Choroid plexus epithelial cell (primary cell): Measurements from ENCODE around the gene NWD2.

ENCODE experiments used
- DNase-seq: peaks from one replicate; pipeline ENCODE4 v3.0.0-alpha.2; 2010; ENCODE audit warnings: low read depth
- H3K4me3 ChIP-seq: 2 replicates; pipeline ENCODE4 v1.5.1; 2011; ENCODE audit warnings: low read depth, mild to moderate bottlenecking, control low read depth, low read length, moderate library complexity
- CTCF ChIP-seq: conservative IDR thresholded peaks from 2 replicates; pipeline ENCODE4 v1.5.1; 2011; ENCODE audit warnings: low read depth, mild to moderate bottlenecking, control low read depth, inconsistent platforms, low read length, moderate library complexity

The NWD2 gene

GRCh38 chr4:37243051-37243450 lies 1.5 kb upstream of the NWD2 start:
- no peak for DNase-seq
- no peak for TF ChIP-seq CTCF

GRCh38 chr4:37243722-37244582 lies 591 bp upstream of the NWD2 start:
- no peak overlapping the region for H3K4me3 ChIP-seq
- DNase-seq: no peak
- no peak for TF ChIP-seq CTCF

More at GRCh38 chr4:37243051-37243450, 1.5 kb upstream of the NWD2 start:
- no peak overlapping the region for H3K4me3 ChIP-seq

- DNase-seq: no peak
- no peak for TF ChIP-seq CTCF
- no peak overlapping the region for H3K4me3 ChIP-seq
These were observed 930 bp downstream of the NWD2 start for GRCh38 chr4:37245391-37245954.

GRCh38 chr4:37246891-37247290 lies 2.3 kb downstream of the NWD2 start:
- no peak for DNase-seq
- no peak for TF ChIP-seq CTCF

GRCh38 chr4:37258221-37258620 lies 13.7 kb downstream of the NWD2 start:
- TF ChIP-seq CTCF: no peak
- H3K4me3 ChIP-seq: no peak overlapping the region
- DNase-seq: no peak

More at GRCh38 chr4:37246891-37247290, 2.3 kb downstream of the NWD2 start:
- H3K4me3 ChIP-seq: no peak overlapping the region

GRCh38 chr4:37268319-37268718 lies 23.8 kb downstream of the NWD2 start:
- no peak for TF ChIP-seq CTCF
- H3K4me3 ChIP-seq: no peak overlapping the region
- no peak for DNase-seq

- no peak for DNase-seq
- H3K4me3 ChIP-seq: no peak overlapping the region
- TF ChIP-seq CTCF: no peak
These were observed 34.6 kb downstream of the NWD2 start for GRCh38 chr4:37279121-37279520.
